ENCODE measurements around the gene SLC7A11. TPM values are rescaled to one million over a fixed set of nuclear protein-coding genes. Genes with fewer than 3 reads are reported as not detected.

SLC7A11 gene
- total RNA-seq, 1 experiment from 2014 or later = 10.1 TPM

DNA sequence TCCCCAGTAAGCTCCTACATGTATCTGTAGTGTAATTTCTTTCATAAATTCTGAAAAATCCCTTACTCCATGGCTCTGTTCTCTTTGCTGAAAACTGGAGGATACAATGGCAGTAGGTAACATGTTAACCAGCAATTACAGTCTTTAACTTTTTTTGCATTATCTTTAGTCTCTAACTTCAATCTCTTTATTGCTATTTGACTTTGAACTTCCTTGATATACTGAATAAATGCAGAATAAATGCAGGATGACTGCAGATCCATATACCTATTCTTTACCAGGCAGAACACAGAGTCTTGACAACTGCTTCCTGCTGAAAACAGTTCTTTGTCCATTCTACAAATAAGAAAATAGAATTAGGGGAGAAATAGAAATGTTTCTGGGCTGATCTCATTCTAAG lies 101.3 kb downstream of the SLC7A11 start:
- no peak for ATAC-seq
- Mint-ChIP-seq H3K36me3 (no peaks in the 10 kb centered on the region), H3K27ac (no peak overlapping the region), H3K4me1 (no peaks in the 10 kb centered on the region), H3K4me3 (no peak overlapping the region), H3K9me3 (no peaks in the 10 kb centered on the region), H3K27me3 (ENCODE audit: low read depth) (no peaks in the 10 kb centered on the region)
- ChIA-PET POLR2A (no interaction called here), CTCF (no interaction called here)
- DNase-seq (ENCODE audit: low spot score) = no peak
- TF ChIP-seq RORB (CRISPR knock-in tag; IDR thresholded peaks at IDR 0.05) = no peak
- no peak for TF ChIP-seq NFYB (CRISPR knock-in tag; conservative IDR thresholded peaks at IDR 0.05; ENCODE audit: low read depth)
- no peak for TF ChIP-seq ZNF232 (CRISPR knock-in tag; IDR thresholded peaks at IDR 0.05)
- TF ChIP-seq ZNF416 (CRISPR knock-in tag; IDR thresholded peaks at IDR 0.05) = no peak
- no peak for TF ChIP-seq EMX1 (CRISPR knock-in tag; IDR thresholded peaks at IDR 0.05)
- no peak for TF ChIP-seq FOXJ3 (CRISPR knock-in tag; IDR thresholded peaks at IDR 0.05; ENCODE audit: borderline replicate concordance)
- TF ChIP-seq, protein P1, sequence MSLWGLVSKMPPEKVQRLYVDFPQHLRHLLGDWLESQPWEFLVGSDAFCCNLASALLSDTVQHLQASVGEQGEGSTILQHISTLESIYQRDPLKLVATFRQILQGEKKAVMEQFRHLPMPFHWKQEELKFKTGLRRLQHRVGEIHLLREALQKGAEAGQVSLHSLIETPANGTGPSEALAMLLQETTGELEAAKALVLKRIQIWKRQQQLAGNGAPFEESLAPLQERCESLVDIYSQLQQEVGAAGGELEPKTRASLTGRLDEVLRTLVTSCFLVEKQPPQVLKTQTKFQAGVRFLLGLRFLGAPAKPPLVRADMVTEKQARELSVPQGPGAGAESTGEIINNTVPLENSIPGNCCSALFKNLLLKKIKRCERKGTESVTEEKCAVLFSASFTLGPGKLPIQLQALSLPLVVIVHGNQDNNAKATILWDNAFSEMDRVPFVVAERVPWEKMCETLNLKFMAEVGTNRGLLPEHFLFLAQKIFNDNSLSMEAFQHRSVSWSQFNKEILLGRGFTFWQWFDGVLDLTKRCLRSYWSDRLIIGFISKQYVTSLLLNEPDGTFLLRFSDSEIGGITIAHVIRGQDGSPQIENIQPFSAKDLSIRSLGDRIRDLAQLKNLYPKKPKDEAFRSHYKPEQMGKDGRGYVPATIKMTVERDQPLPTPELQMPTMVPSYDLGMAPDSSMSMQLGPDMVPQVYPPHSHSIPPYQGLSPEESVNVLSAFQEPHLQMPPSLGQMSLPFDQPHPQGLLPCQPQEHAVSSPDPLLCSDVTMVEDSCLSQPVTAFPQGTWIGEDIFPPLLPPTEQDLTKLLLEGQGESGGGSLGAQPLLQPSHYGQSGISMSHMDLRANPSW (CRISPR knock-in tag; conservative IDR thresholded peaks at IDR 0.05; ENCODE audit: low read depth) = no peak
- TF ChIP-seq ESRRA (CRISPR knock-in tag; IDR thresholded peaks at IDR 0.05; ENCODE audit: borderline replicate concordance) = no peak
- TF ChIP-seq, protein P2, sequence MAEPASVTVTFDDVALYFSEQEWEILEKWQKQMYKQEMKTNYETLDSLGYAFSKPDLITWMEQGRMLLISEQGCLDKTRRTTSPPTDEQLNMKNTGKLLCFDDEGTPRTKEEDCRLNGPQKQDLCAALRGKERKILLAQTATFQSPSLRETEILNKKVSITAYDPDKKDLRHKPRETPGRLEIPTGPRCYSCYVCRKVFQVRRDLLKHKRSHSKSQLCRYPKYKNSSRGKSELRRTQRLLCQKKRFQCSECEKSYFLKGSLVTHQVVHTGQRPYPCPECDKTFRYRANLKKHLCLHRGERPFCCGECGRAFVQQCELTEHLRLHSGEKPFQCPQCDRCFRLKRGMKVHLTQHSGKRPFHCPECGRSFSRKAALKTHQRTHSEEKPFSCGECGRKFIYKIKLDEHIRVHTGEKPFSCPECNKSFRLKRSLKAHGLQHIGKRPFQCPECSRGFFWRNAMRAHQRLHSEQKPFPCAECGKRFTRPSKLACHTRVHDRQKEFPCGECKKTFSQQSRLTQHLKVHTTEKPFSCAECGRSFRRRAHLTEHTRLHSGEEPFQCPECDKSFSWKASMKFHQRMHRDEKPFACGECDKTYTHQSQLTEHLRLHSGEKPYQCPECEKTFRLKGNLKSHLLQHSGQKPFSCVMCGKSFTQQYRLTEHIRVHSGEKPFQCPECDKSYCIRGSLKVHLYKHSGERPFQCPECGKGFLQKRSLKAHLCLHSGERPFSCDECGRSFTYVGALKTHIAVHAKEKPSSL (CRISPR knock-in tag; conservative IDR thresholded peaks at IDR 0.05) = no peak
- TF ChIP-seq, protein P3, sequence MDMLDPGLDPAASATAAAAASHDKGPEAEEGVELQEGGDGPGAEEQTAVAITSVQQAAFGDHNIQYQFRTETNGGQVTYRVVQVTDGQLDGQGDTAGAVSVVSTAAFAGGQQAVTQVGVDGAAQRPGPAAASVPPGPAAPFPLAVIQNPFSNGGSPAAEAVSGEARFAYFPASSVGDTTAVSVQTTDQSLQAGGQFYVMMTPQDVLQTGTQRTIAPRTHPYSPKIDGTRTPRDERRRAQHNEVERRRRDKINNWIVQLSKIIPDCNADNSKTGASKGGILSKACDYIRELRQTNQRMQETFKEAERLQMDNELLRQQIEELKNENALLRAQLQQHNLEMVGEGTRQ (CRISPR knock-in tag; IDR thresholded peaks at IDR 0.05) = no peak
- TF ChIP-seq, protein P4, sequence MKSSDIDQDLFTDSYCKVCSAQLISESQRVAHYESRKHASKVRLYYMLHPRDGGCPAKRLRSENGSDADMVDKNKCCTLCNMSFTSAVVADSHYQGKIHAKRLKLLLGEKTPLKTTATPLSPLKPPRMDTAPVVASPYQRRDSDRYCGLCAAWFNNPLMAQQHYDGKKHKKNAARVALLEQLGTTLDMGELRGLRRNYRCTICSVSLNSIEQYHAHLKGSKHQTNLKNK (CRISPR knock-in tag; IDR thresholded peaks at IDR 0.05) = no peak
- TF ChIP-seq, protein P5, sequence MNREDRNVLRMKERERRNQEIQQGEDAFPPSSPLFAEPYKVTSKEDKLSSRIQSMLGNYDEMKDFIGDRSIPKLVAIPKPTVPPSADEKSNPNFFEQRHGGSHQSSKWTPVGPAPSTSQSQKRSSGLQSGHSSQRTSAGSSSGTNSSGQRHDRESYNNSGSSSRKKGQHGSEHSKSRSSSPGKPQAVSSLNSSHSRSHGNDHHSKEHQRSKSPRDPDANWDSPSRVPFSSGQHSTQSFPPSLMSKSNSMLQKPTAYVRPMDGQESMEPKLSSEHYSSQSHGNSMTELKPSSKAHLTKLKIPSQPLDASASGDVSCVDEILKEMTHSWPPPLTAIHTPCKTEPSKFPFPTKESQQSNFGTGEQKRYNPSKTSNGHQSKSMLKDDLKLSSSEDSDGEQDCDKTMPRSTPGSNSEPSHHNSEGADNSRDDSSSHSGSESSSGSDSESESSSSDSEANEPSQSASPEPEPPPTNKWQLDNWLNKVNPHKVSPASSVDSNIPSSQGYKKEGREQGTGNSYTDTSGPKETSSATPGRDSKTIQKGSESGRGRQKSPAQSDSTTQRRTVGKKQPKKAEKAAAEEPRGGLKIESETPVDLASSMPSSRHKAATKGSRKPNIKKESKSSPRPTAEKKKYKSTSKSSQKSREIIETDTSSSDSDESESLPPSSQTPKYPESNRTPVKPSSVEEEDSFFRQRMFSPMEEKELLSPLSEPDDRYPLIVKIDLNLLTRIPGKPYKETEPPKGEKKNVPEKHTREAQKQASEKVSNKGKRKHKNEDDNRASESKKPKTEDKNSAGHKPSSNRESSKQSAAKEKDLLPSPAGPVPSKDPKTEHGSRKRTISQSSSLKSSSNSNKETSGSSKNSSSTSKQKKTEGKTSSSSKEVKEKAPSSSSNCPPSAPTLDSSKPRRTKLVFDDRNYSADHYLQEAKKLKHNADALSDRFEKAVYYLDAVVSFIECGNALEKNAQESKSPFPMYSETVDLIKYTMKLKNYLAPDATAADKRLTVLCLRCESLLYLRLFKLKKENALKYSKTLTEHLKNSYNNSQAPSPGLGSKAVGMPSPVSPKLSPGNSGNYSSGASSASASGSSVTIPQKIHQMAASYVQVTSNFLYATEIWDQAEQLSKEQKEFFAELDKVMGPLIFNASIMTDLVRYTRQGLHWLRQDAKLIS (CRISPR knock-in tag; IDR thresholded peaks at IDR 0.05; ENCODE audit: borderline replicate concordance) = no peak
- TF ChIP-seq, protein P6, sequence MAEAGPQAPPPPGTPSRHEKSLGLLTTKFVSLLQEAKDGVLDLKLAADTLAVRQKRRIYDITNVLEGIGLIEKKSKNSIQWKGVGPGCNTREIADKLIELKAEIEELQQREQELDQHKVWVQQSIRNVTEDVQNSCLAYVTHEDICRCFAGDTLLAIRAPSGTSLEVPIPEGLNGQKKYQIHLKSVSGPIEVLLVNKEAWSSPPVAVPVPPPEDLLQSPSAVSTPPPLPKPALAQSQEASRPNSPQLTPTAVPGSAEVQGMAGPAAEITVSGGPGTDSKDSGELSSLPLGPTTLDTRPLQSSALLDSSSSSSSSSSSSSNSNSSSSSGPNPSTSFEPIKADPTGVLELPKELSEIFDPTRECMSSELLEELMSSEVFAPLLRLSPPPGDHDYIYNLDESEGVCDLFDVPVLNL (CRISPR knock-in tag; IDR thresholded peaks at IDR 0.05; ENCODE audit: borderline replicate concordance, low read depth) = no peak
- no peak for TF ChIP-seq MXD4 (CRISPR knock-in tag; IDR thresholded peaks at IDR 0.05; ENCODE audit: borderline replicate concordance)
- TF ChIP-seq, protein P7, sequence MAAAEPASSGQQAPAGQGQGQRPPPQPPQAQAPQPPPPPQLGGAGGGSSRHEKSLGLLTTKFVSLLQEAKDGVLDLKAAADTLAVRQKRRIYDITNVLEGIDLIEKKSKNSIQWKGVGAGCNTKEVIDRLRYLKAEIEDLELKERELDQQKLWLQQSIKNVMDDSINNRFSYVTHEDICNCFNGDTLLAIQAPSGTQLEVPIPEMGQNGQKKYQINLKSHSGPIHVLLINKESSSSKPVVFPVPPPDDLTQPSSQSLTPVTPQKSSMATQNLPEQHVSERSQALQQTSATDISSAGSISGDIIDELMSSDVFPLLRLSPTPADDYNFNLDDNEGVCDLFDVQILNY (CRISPR knock-in tag; IDR thresholded peaks at IDR 0.05) = no peak
- TF ChIP-seq, protein P8, sequence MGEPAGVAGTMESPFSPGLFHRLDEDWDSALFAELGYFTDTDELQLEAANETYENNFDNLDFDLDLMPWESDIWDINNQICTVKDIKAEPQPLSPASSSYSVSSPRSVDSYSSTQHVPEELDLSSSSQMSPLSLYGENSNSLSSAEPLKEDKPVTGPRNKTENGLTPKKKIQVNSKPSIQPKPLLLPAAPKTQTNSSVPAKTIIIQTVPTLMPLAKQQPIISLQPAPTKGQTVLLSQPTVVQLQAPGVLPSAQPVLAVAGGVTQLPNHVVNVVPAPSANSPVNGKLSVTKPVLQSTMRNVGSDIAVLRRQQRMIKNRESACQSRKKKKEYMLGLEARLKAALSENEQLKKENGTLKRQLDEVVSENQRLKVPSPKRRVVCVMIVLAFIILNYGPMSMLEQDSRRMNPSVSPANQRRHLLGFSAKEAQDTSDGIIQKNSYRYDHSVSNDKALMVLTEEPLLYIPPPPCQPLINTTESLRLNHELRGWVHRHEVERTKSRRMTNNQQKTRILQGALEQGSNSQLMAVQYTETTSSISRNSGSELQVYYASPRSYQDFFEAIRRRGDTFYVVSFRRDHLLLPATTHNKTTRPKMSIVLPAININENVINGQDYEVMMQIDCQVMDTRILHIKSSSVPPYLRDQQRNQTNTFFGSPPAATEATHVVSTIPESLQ (CRISPR knock-in tag; IDR thresholded peaks at IDR 0.05) = no peak
- no peak for TF ChIP-seq GTF2I (CRISPR knock-in tag; conservative IDR thresholded peaks at IDR 0.05)
- TF ChIP-seq, protein P9, sequence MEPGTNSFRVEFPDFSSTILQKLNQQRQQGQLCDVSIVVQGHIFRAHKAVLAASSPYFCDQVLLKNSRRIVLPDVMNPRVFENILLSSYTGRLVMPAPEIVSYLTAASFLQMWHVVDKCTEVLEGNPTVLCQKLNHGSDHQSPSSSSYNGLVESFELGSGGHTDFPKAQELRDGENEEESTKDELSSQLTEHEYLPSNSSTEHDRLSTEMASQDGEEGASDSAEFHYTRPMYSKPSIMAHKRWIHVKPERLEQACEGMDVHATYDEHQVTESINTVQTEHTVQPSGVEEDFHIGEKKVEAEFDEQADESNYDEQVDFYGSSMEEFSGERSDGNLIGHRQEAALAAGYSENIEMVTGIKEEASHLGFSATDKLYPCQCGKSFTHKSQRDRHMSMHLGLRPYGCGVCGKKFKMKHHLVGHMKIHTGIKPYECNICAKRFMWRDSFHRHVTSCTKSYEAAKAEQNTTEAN (CRISPR knock-in tag; IDR thresholded peaks at IDR 0.05) = no peak
- TF ChIP-seq NFATC4 (CRISPR knock-in tag; IDR thresholded peaks at IDR 0.05) = no peak
- no peak for TF ChIP-seq IRF2 (CRISPR knock-in tag; IDR thresholded peaks at IDR 0.05; ENCODE audit: borderline replicate concordance, low read depth)

All from WTC11 (cell line).